ENCODE data around the gene CCT3.
A peak's percentile ranks its signal among the peaks of the same experiment; 100 is the strongest.
"Not testable (repeated sequence)": the region's sequence is repeated elsewhere in the genome, so short reads cannot be mapped to it uniquely, and the experiment has no call there.

CCT3 gene

GRCh38 chr1:156338180-156338976, at the start of gene CCT3, which contains the start of gene TSACC:
Gene CCT3, minus strand, starts transcription at chr1:156338292. Its CDS starts 108 bp downstream, at chr1:156338184.
Gene TSACC, plus strand, starts transcription at chr1:156338526. Its CDS starts 1,232 bp downstream, at chr1:156339758.
- peak; percentile 100 for DNase-seq

- no peak for DNase-seq
These were observed 49.7 kb upstream of the CCT3 start for GRCh38 chr1:156387870-156388173.

- no peak for DNase-seq
These were observed 49.1 kb upstream of the CCT3 start for GRCh38 chr1:156386949-156387869.

GRCh38 chr1:156386134-156386901, 48.2 kb upstream of the CCT3 start:
- DNase-seq: no peak

- DNase-seq: no peak
These were observed 47.5 kb upstream of the CCT3 start for GRCh38 chr1:156385534-156386031.

- no peak for DNase-seq
These were observed 46.6 kb upstream of the CCT3 start for GRCh38 chr1:156384658-156385057.

- no peak for DNase-seq
These were observed 45.9 kb upstream of the CCT3 start for GRCh38 chr1:156384007-156384406.

GRCh38 chr1:156383023-156383422, 44.9 kb upstream of the CCT3 start:
- DNase-seq: peak; percentile 87

GRCh38 chr1:156382561-156382960, 44.5 kb upstream of the CCT3 start:
- DNase-seq: peak; percentile 59

- peak; percentile 89 for DNase-seq
These were observed 41.5 kb upstream of the CCT3 start for GRCh38 chr1:156379420-156380165.

- DNase-seq: peak; percentile 83
These were observed 40.5 kb upstream of the CCT3 start for GRCh38 chr1:156378557-156378956.

GRCh38 chr1:156376958-156377919, 39.1 kb upstream of the CCT3 start:
- no peak for DNase-seq

GRCh38 chr1:156376146-156376545, 38.1 kb upstream of the CCT3 start:
- DNase-seq: no peak

- no peak for DNase-seq
These were observed 35.5 kb upstream of the CCT3 start for GRCh38 chr1:156373546-156373945.

GRCh38 chr1:156372876-156373275, 34.8 kb upstream of the CCT3 start:
- DNase-seq: no peak

- DNase-seq: no peak
These were observed 34.1 kb upstream of the CCT3 start for GRCh38 chr1:156372265-156372586.

GRCh38 chr1:156371553-156372264, 33.6 kb upstream of the CCT3 start:
- DNase-seq: peak; percentile 76

GRCh38 chr1:156369685-156370286, 31.7 kb upstream of the CCT3 start:
- DNase-seq: not testable (repeated sequence)

- peak; percentile 91 for DNase-seq
These were observed 31.0 kb upstream of the CCT3 start, which contains the start of gene RHBG for GRCh38 chr1:156368889-156369684. Gene RHBG, plus strand, starts transcription at chr1:156369211. Its CDS starts 39 bp downstream, at chr1:156369250.

Measured in islet precursor cell (in vitro differentiated cells).